ENCODE results near the gene MAP4. TPM values are rescaled to one million over a fixed set of nuclear protein-coding genes. Genes with fewer than 3 reads are reported as not detected.

The MAP4 gene
- total and polyA plus RNA-seq, 2 donors (not counting 3 experiments of a cell fraction or from before 2014, with no cell fraction given) = 121 to 290 TPM

- POLR2A ChIA-PET = no interaction called here
- Histone ChIP-seq H3K4me1 (ENCODE audit: control insufficient read depth, extremely low read depth, insufficient read depth, low read length) (peaks cover 12% of the 10 kb centered on the region), H4K20me1 (replicated peaks; ENCODE audit: control insufficient read depth, extremely low read depth, insufficient read depth, low read length) (peaks cover 2% of the 10 kb centered on the region), H3K9ac (replicated peaks; ENCODE audit: extremely low read depth, insufficient read depth, low read length) (no peak overlapping the region), H3K4me2 (ENCODE audit: insufficient read depth, low read length) (no peak overlapping the region), H3K36me3 (ENCODE audit: control insufficient read depth in 2 of 2, extremely low read depth in 1 of 2, insufficient read depth in 2 of 2, low read length in 2 of 2) (no peaks in the 10 kb centered on the region), H3K9me3 (replicated peaks; ENCODE audit: control insufficient read depth, insufficient read depth, low read length) (no peaks in the 10 kb centered on the region), H3K79me2 (ENCODE audit: control insufficient read depth, insufficient read depth, low read length) (peaks cover 90% of the 10 kb centered on the region), H3K27me3 (ENCODE audit: control insufficient read depth in 2 of 2, insufficient read depth in 2 of 2, low read length in 2 of 2) (no peaks in the 10 kb centered on the region), H2AFZ (ENCODE audit: low read depth, low read length) (no peak overlapping the region), H3K9me1 (replicated peaks; ENCODE audit: control insufficient read depth, extremely low read depth, insufficient read depth, low read length) (no peaks in the 10 kb centered on the region), H3K4me3 (replicated peaks in 1 of 3; ENCODE audit: insufficient read depth in 1 of 3, low read depth in 1 of 3, low read length in 3 of 3) (no peak overlapping the region), H3K27ac (ENCODE audit: insufficient read depth, low read depth, low read length) (no peak overlapping the region)
- BruUV-seq (replicated peaks) = no TSS peak
- intact Hi-C loops (cut with micrococcal nuclease) = loop anchor here (5.0 kb wide), 1 partner anchor 122 kb away; no protein-coding TSS in a partner anchor
- dilution Hi-C loops (cut with MboI; ENCODE audit: extremely low pct_ligation_motif_present, low sequenced_read_pairs) = no loop called here
- no peak for TF ChIP-seq JUN (IDR thresholded peaks at IDR 0.05; ENCODE audit: borderline replicate concordance, insufficient read depth, insufficient read length, low read depth)
- TF ChIP-seq GATA2 (IDR thresholded peaks at IDR 0.05; ENCODE audit: insufficient read depth, insufficient read length, low read depth, low read length) = no peak
- no peak for TF ChIP-seq MAX (IDR thresholded peaks at IDR 0.05; ENCODE audit: insufficient read depth, insufficient read length)
- no peak for TF ChIP-seq EZH2 (IDR thresholded peaks at IDR 0.05; ENCODE audit: borderline replicate concordance, low read depth, low read length, severe bottlenecking)
- no peak for TF ChIP-seq CTCF (IDR thresholded peaks at IDR 0.05; ENCODE audit: extremely low read depth in 1 of 2, insufficient read depth in 1 of 2, low read depth in 1 of 2, low read length in 2 of 2)
- no peak for TF ChIP-seq FOS (IDR thresholded peaks at IDR 0.05; ENCODE audit: borderline replicate concordance, insufficient read depth, low read length)
- TF ChIP-seq POLR2A (IDR thresholded peaks at IDR 0.05; ENCODE audit: low read depth, low read length) = no peak
- TF ChIP-seq MYC (IDR thresholded peaks at IDR 0.05; ENCODE audit: low read depth, low read length) = no peak
- no peak for TF ChIP-seq POLR2AphosphoS5 (IDR thresholded peaks at IDR 0.05; ENCODE audit: insufficient read depth, low read depth, low read length)
- FAIRE-seq (no peak), DNase-seq (ENCODE audit: low read depth, low spot score) (no peak)
- CTCF ChIA-PET = no interaction called here
These were observed 14.0 kb upstream of the MAP4 start for GRCh38 chr3:48030188-48030587.

Data from endothelial cell of umbilical vein (primary cell).